GM08714 (cell line): ENCODE results near the gene LRRC56.

Experiments
- H3K4me3 ChIP-seq: fragments of 200-500 bp; sonication (Bioruptor generic); 2 replicates; pipeline ENCODE4 v1.5.1; 2014; ENCODE audit warnings: mild to moderate bottlenecking, low read length, inconsistent platforms
- ZNF274 ChIP-seq: IDR thresholded peaks from 2 replicates; pipeline ENCODE4 v1.6.1; 2012; ENCODE audit warnings: mild to moderate bottlenecking, low read depth, low read length

Gene LRRC56

GRCh38 chr11:574632-575312, 37.4 kb downstream of the LRRC56 start:
- no peak for TF ChIP-seq ZNF274
- peak overlapping the region; percentile 55; the same call in 1 of the 2 replicates for H3K4me3 ChIP-seq

DNA sequence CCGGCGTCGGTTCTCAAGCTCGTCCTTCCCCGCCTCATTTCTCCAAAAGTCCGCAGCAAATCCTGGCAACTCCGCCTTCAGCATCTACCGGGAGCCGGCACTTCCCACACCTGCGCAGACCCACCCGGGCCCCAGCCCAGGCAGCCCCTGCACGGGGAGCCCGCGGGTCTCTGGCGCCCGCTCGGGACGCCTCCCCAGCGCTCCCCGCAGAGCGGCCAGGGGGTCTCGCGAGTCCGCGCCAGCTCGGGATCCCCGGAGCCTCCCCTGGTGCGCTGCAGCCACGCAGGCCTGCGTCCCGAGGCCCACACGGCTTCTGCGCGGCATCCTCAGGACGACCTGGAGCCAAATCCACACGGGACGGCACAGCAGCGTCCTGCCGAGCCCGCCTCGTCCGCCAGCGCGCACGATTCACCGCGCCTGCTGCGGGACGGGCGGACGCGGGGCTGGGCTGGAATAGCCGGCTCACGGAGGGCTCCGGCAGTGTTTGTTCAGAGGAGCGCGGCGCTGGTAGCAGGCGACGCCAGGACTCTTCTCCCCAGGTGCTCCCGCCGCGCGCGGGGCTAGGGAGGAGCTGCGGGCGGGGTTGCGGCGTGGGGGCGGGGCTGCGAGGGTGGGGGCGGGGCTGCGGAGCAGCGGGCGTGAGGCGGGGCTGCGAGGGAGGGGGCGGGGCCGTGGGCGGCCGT, 38.1 kb downstream of the LRRC56 start:
- no peak for TF ChIP-seq ZNF274
- H3K4me3 ChIP-seq, result peak overlapping the region; percentile 55; the same call in 1 of the 2 replicates

GRCh38 chr11:575996-576768, 38.9 kb downstream of the LRRC56 start, which contains the start of gene PHRF1:
Gene PHRF1, plus strand, starts transcription at chr11:576470. Its CDS starts 5,043 bp downstream, at chr11:581513.
- TF ChIP-seq ZNF274, result no peak
- peak within 1 kb of the TSS; percentile 91 for H3K4me3 ChIP-seq

- H3K4me3 ChIP-seq, result peak overlapping the region; percentile 91
- no peak for TF ChIP-seq ZNF274
Observed at GRCh38 chr11:576811-577610, 39.7 kb downstream of the LRRC56 start.

DNA sequence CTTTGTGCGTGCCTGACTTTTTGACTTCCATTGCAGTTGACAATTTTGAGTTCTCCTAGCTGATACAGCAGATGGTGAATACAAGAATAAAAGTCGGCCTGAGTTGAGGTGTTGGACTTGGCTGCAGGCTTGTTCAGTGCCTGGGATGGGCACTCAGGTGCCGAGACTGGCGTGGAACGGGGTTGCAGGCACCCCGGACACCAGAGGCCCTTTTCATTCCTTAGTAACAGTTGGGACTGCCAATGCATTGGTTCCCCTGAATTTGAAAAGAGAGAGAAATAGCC, 40.2 kb downstream of the LRRC56 start:
- H3K4me3 ChIP-seq, result peak overlapping the region; percentile 91
- TF ChIP-seq ZNF274, result no peak

- no peak overlapping the region for H3K4me3 ChIP-seq
- no peak for TF ChIP-seq ZNF274
Observed at GRCh38 chr11:578276-579035, 41.1 kb downstream of the LRRC56 start.

DNA sequence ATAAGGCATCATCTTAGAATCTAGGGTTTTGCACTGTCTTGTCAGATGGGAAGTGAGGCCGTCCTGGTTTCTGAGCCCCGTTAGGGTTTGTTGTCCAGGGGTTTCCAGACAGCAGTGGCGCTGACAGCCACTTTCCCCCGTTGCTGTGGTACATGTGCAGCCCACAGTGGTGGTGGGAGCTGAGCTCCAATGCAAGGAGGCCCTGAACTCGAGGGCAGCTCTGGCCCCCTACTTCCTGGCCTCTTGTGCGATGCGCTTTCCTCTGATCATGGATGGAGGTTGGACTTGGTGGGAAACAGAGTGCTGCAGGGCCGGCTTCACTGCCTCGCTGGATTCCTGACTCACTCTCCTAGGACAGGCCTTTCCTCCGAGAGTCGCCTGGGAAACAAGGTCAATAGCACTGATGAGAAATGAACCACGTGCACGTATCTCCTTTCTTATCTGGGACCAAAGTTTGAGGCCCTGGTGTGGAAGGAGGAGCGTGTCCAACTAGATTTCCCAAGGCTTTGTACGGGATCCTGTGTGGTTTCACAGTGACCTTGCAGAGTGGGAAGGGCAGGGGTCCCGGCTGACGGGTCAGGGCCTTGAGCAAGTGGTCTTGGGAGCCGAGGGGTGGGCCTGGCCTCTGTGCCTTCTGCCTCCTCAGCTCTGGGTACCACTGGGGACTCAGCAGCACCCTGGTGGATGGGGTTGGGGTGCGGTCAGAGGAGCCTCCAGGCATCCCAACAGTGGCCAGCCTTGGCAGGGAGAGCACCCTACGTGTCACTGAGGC, 42.7 kb downstream of the LRRC56 start:
- no peak overlapping the region for H3K4me3 ChIP-seq
- TF ChIP-seq ZNF274, result no peak

DNA sequence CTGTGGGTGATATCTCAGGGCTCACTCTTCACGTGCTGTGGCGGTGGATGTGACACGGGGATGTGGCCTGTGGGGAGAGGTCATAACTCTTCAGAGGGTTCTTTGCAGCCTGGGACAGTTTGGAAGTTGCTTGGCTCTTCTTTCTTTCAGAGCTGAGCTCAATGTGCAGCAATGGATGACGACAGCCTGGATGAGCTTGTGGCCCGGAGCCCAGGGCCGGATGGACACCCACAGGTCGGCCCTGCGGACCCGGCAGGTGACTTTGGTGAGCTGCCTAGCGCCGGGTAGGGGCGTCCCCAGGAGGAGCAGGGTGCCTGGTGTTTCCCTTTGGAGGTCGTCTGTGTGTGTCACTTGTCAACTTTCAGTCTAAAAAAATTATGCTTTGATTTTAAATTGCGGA, 44.0 kb downstream of the LRRC56 start:
- H3K4me3 ChIP-seq, result no peak overlapping the region
- TF ChIP-seq ZNF274, result no peak

- TF ChIP-seq ZNF274, result no peak
Observed at GRCh38 chr11:581752-582151, 44.4 kb downstream of the LRRC56 start.

DNA sequence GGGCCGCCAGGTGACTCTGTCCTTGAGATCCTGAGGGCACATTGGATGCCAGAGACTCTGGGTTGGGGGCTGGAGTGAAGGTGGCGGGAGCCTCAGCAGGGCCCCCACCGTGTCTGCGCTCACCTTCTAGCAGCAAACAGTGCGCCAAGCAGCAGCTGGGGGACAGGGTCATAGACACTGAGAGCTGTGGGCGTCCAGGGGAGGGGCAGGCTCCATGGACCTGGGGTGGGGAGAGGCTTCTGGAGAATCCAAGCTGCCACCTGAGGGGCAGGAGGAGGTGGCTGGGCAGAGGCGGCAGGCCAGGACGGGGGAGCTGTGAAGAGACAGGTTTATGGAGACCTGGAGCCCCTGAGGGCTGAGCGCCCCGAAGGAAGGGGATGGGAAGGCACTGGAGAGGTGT, 47.0 kb downstream of the LRRC56 start:
- no peak overlapping the region for H3K4me3 ChIP-seq
- no peak for TF ChIP-seq ZNF274

More at GRCh38 chr11:581752-582151, 44.4 kb downstream of the LRRC56 start:
- no peak overlapping the region for H3K4me3 ChIP-seq

- no peak for TF ChIP-seq ZNF274
- H3K4me3 ChIP-seq, result no peak overlapping the region
Observed at GRCh38 chr11:586376-587316, 49.3 kb downstream of the LRRC56 start.

DNA sequence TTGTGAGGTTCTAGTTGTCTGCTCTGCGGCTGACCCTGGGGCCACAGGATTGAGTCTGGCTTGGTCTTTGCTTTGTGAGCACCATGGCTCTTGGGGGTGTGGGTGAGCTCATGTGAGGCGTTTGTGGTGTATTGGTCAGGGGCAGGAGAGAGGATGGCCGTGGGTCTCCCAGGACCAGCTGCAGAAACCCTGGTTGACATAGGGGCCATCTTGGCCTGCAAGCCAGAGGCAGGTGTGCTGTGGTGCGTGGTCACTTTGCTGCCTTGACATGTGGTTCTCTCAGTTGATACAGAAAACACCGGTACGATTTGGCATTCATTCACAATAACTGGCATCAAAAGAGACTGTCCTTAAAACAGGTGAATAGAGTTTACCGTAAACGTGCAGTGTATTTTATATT, 50.2 kb downstream of the LRRC56 start:
- no peak overlapping the region for H3K4me3 ChIP-seq
- TF ChIP-seq ZNF274, result no peak
